Endothelial cell of umbilical vein (primary cell): ENCODE data around the gene ZNF611. TPM values are rescaled to one million over a fixed set of nuclear protein-coding genes. Genes with fewer than 3 reads are reported as not detected.

Source experiments
- BruUV-seq: library from RNA; stranded (reverse); fragments of 400-500 nt; replicated peaks from 2 replicates; lab custom pipeline; 2021; lab: Mats Ljungman, UMichigan
- CTCF ChIA-PET: fragments of 300-600, 350-600 bp; sonication (Branson Sonifier 250); formaldehyde crosslinking; loops from one replicate; lab custom pipeline; 2021; ENCODE audit warnings: antibody characterized with exemption, inconsistent platforms; lab: Charles Lee
- POLR2A ChIA-PET: fragments of 300-600, 350-600 bp; sonication (Branson Sonifier 250); formaldehyde crosslinking; loops from one replicate; lab custom pipeline; 2021; ENCODE audit warnings: antibody characterized with exemption, inconsistent platforms; lab: Charles Lee
- DNase-seq: peaks from one replicate; pipeline ENCODE4 v3.0.0-alpha.2; 2011; ENCODE audit warnings: low read depth, low spot score
- FAIRE-seq: peaks from 2 replicates; lab custom pipeline; 2011; peaks lifted over from hg19 to GRCh38; lab: Jason Lieb, UNC
- H2AFZ ChIP-seq: 2 replicates; pipeline ENCODE4 v1.6.0; 2012; ENCODE audit warnings: low read depth, low read length, control low read depth, inconsistent platforms
- H3K27ac ChIP-seq: 2 replicates; pipeline ENCODE4 v1.5.1; 2011; ENCODE audit warnings: low read depth, mild to moderate bottlenecking, control low read depth, low read length, moderate library complexity; ENCODE audit not compliant: insufficient read depth
- H3K27me3 ChIP-seq, 2 experiments: 2 replicates each; pipeline versions ENCODE4 v1.6.0 to v1.6.1; 2011; ENCODE audit warnings: low read length in 2 of 2, mixed read lengths in 1 of 2; ENCODE audit not compliant: control insufficient read depth in 2 of 2, insufficient read depth in 2 of 2
- H3K36me3 ChIP-seq, 2 experiments: 2 replicates in 1 of 2; 3 replicates in 1 of 2; pipeline ENCODE4 v1.5.1; 2011; ENCODE audit warnings: low read length in 2 of 2, mild to moderate bottlenecking in 1 of 2, moderate library complexity in 1 of 2; ENCODE audit not compliant: control insufficient read depth in 2 of 2, insufficient read depth in 2 of 2; ENCODE audit errors: extremely low read depth in 1 of 2
- H3K4me1 ChIP-seq: 3 replicates; pipeline ENCODE4 v1.5.1; 2011; ENCODE audit warnings: mild to moderate bottlenecking, low read length; ENCODE audit not compliant: control insufficient read depth, insufficient read depth; ENCODE audit errors: extremely low read depth
- H3K4me2 ChIP-seq: 2 replicates; pipeline ENCODE4 v1.6.1; 2011; ENCODE audit warnings: low read length, control low read depth, mixed read lengths; ENCODE audit not compliant: insufficient read depth
- H3K4me3 ChIP-seq, 3 experiments: fragments of 200-600 bp in 1 of 3; sonication (generic), shearing (Covaris generic) in 1 of 3; replicated peaks in 1 of 3; 2 replicates each; pipeline ENCODE4 v1.5.1; 2011 to 2016; ENCODE audit warnings: control low read depth in 3 of 3, low read length in 3 of 3, mild to moderate bottlenecking in 2 of 3, inconsistent platforms in 1 of 3, low read depth in 1 of 3, moderate library complexity in 1 of 3; ENCODE audit not compliant: insufficient read depth in 1 of 3
- H3K79me2 ChIP-seq: 2 replicates; pipeline ENCODE4 v1.6.0; 2012; ENCODE audit warnings: low read length, inconsistent platforms; ENCODE audit not compliant: control insufficient read depth, insufficient read depth
- H3K9ac ChIP-seq: replicated peaks from 2 replicates; pipeline ENCODE3; 2011; ENCODE audit warnings: low read length, control low read depth; ENCODE audit not compliant: insufficient read depth; ENCODE audit errors: extremely low read depth
- H3K9me1 ChIP-seq: replicated peaks from 3 replicates; pipeline ENCODE4 v1.6.0; 2011; ENCODE audit warnings: mild to moderate bottlenecking, low read length; ENCODE audit not compliant: control insufficient read depth, insufficient read depth; ENCODE audit errors: extremely low read depth
- H3K9me3 ChIP-seq: replicated peaks from 2 replicates; pipeline ENCODE4 v1.5.1; 2012; ENCODE audit warnings: low read length, inconsistent platforms; ENCODE audit not compliant: control insufficient read depth, insufficient read depth
- H4K20me1 ChIP-seq: replicated peaks from 2 replicates; pipeline ENCODE3; 2011; ENCODE audit warnings: mild to moderate bottlenecking, low read length; ENCODE audit not compliant: control insufficient read depth, insufficient read depth; ENCODE audit errors: extremely low read depth
- CTCF ChIP-seq, 2 donors: IDR thresholded peaks; 1 replicate in 1 of 2; 2 replicates in 1 of 2; pipeline ENCODE4 v1.5.1; 2011; ENCODE audit warnings: low read length in 2 of 2, mild to moderate bottlenecking in 2 of 2, moderate library complexity in 2 of 2, control low read depth in 1 of 2, inconsistent platforms in 1 of 2, low read depth in 1 of 2; ENCODE audit not compliant: insufficient read depth in 1 of 2; ENCODE audit errors: extremely low read depth in 1 of 2
- EZH2 ChIP-seq: IDR thresholded peaks from 2 replicates; pipeline ENCODE4 v1.6.1; 2012; ENCODE audit warnings: borderline replicate concordance, low read depth, mild to moderate bottlenecking, moderate library complexity, low read length, inconsistent platforms; ENCODE audit not compliant: severe bottlenecking
- FOS ChIP-seq: IDR thresholded peaks from 2 replicates; pipeline ENCODE4 v1.6.1; 2011; ENCODE audit warnings: mild to moderate bottlenecking, low read length, moderate library complexity, borderline replicate concordance; ENCODE audit not compliant: insufficient read depth
- GATA2 ChIP-seq: IDR thresholded peaks from 2 replicates; pipeline ENCODE4 v1.7.0; 2011; ENCODE audit warnings: low read depth, mild to moderate bottlenecking, moderate library complexity, mixed read lengths, low read length; ENCODE audit not compliant: insufficient read length, insufficient read depth
- JUN ChIP-seq: IDR thresholded peaks from 2 replicates; pipeline ENCODE4 v1.6.1; 2011; ENCODE audit warnings: borderline replicate concordance, low read depth; ENCODE audit not compliant: insufficient read length, insufficient read depth
- MAX ChIP-seq: IDR thresholded peaks from 2 replicates; pipeline ENCODE4 v1.6.1; 2011; ENCODE audit not compliant: insufficient read depth, insufficient read length
- MYC ChIP-seq: IDR thresholded peaks from one replicate; pipeline ENCODE4 v1.6.1; 2011; ENCODE audit warnings: mild to moderate bottlenecking, low read depth, low read length
- POLR2A ChIP-seq: IDR thresholded peaks from 2 replicates; pipeline ENCODE4 v1.6.1; 2012; ENCODE audit warnings: low read depth, mild to moderate bottlenecking, control low read depth, low read length
- POLR2AphosphoS5 ChIP-seq: IDR thresholded peaks from 2 replicates; pipeline ENCODE4 v1.6.1; 2012; ENCODE audit warnings: low read depth, mild to moderate bottlenecking, control low read depth, low read length, moderate library complexity; ENCODE audit not compliant: insufficient read depth
- dilution Hi-C: fragments of 300-500 bp; cut with MboI; formaldehyde crosslinking; loops from one replicate; pipeline ENCODE4 v1.15.0; 2019; ENCODE audit warnings: low sequenced_read_pairs; ENCODE audit not compliant: extremely low pct_ligation_motif_present
- intact Hi-C: fragments of 100-400 bp; cut with micrococcal nuclease; formaldehyde crosslinking; loops from one replicate; pipeline ENCODE4 v1.10.0; 2022
- polyA plus RNA-seq, 4 experiments: library from polyadenylated mRNA; depleted of rRNA in 3 of 4; stranded (reverse) in 3 of 4; unstranded in 1 of 4; fragments of >200 nt; gene quantifications; 2 replicates each; pipeline versions ENCODE4 v1.2.1 to v1.2.3, GENCODE V29; 2011 to 2012; ENCODE audit warnings: missing spikeins in 1 of 4
- total RNA-seq: library from RNA; stranded (reverse); gene quantifications from 2 replicates; pipeline ENCODE4 v1.2.3, GENCODE V29; 2021

The ZNF611 gene
- total and polyA plus RNA-seq, 2 donors (not counting 3 experiments of a cell fraction or from before 2014, with no cell fraction given): 3.1 to 20.0 TPM

- FAIRE-seq (no peak), DNase-seq (no peak)
- H3K79me2 ChIP-seq: peaks cover 24% of the 10 kb centered on the region
- H4K20me1 ChIP-seq: no peaks in the 10 kb centered on the region
- dilution Hi-C loops: no loop called here
- no peaks in the 10 kb centered on the region for H3K27me3 ChIP-seq
- intact Hi-C loops: loop anchor here (5.0 kb wide), 1 partner anchor 90 kb away; no protein-coding TSS in a partner anchor
- H3K36me3 ChIP-seq: no peaks in the 10 kb centered on the region
- no peak overlapping the region for H3K27ac ChIP-seq
- CTCF ChIA-PET: no interaction called here
- H3K4me1 ChIP-seq: peaks cover 9% of the 10 kb centered on the region
- no TSS peak for BruUV-seq
- no peak overlapping the region for H2AFZ ChIP-seq
- no peaks in the 10 kb centered on the region for H3K9me3 ChIP-seq
- no peaks in the 10 kb centered on the region for H3K9me1 ChIP-seq
- POLR2A ChIA-PET: no interaction called here
- no peak overlapping the region for H3K4me2 ChIP-seq
- H3K4me3 ChIP-seq: no peak overlapping the region
- no peak overlapping the region for H3K9ac ChIP-seq
- TF ChIP-seq POLR2AphosphoS5 (no peak), POLR2A (no peak), CTCF (IDR thresholded peaks at IDR 0.05; ENCODE audit: extremely low read depth in 1 of 2, insufficient read depth in 1 of 2, low read depth in 1 of 2, low read length in 2 of 2) (no peak), JUN (no peak), EZH2 (no peak), MAX (no peak), GATA2 (no peak), MYC (no peak), FOS (no peak)
These were observed 42.3 kb downstream of the ZNF611 start for GRCh38 chr19:52692431-52693008.
